GM21423 (cell line): Measurements from ENCODE around the gene C13orf42.
"Not testable (repeated sequence)": the region's sequence is repeated elsewhere in the genome, so short reads cannot be mapped to it uniquely, and the experiment has no call there.

ENCODE experiments used
- ATAC-seq: cut with Tn5 transposase; IDR thresholded peaks from one replicate; pipeline ENCODE4 v1.9.1; 2021; ENCODE audit warnings: mild to moderate bottlenecking, moderate library complexity; ENCODE audit not compliant: unreplicated experiment

Gene C13orf42

GRCh38 chr13:51122868-51123566 lies 11.9 kb upstream of the C13orf42 start:
- ATAC-seq: no peak

GRCh38 chr13:51120873-51121272 lies 9.8 kb upstream of the C13orf42 start:
- not testable (repeated sequence) for ATAC-seq

GRCh38 chr13:51118809-51119431 lies 7.8 kb upstream of the C13orf42 start:
- ATAC-seq: no peak

GRCh38 chr13:51113969-51114368 lies 2.9 kb upstream of the C13orf42 start:
- ATAC-seq: no peak

- ATAC-seq: no peak
These were observed 2.3 kb upstream of the C13orf42 start for GRCh38 chr13:51113186-51113881.

GRCh38 chr13:51112771-51113170 lies 1.7 kb upstream of the C13orf42 start:
- no peak for ATAC-seq

- ATAC-seq: no peak
These were observed 923 bp upstream of the C13orf42 start for GRCh38 chr13:51111997-51112396.

- ATAC-seq: no peak
These were observed 3.1 kb downstream of the C13orf42 start for GRCh38 chr13:51107996-51108395.

- ATAC-seq: no peak
These were observed 6.0 kb downstream of the C13orf42 start for GRCh38 chr13:51105046-51105445.

GRCh38 chr13:51101636-51102235 lies 9.3 kb downstream of the C13orf42 start:
- no peak for ATAC-seq

- ATAC-seq: no peak
These were observed 13.6 kb downstream of the C13orf42 start for GRCh38 chr13:51097353-51098043.

- no peak for ATAC-seq
These were observed 14.9 kb downstream of the C13orf42 start for GRCh38 chr13:51096131-51096530.

- no peak for ATAC-seq
These were observed 17.5 kb downstream of the C13orf42 start for GRCh38 chr13:51093574-51093973.

GRCh38 chr13:51091839-51092238 lies 19.2 kb downstream of the C13orf42 start:
- ATAC-seq: no peak

GRCh38 chr13:51083706-51084105 lies 27.4 kb downstream of the C13orf42 start:
- ATAC-seq: no peak

- not testable (repeated sequence) for ATAC-seq
These were observed 30.5 kb downstream of the C13orf42 start for GRCh38 chr13:51080478-51081065.

GRCh38 chr13:51071493-51071892 lies 39.6 kb downstream of the C13orf42 start:
- ATAC-seq: no peak

GRCh38 chr13:51070005-51070649 lies 40.9 kb downstream of the C13orf42 start:
- ATAC-seq: peak; percentile 75

- ATAC-seq: no peak
These were observed 42.6 kb downstream of the C13orf42 start for GRCh38 chr13:51068501-51068900.

- ATAC-seq: no peak
These were observed 43.4 kb downstream of the C13orf42 start for GRCh38 chr13:51067706-51068105.
